Measurements from ENCODE around the gene UBE2V1. TPM values are rescaled to one million over a fixed set of nuclear protein-coding genes. Genes with fewer than 3 reads are reported as not detected.

The UBE2V1 gene
- total RNA-seq, 2 experiments from 2014 or later: 57.3 to 143 TPM

DNA sequence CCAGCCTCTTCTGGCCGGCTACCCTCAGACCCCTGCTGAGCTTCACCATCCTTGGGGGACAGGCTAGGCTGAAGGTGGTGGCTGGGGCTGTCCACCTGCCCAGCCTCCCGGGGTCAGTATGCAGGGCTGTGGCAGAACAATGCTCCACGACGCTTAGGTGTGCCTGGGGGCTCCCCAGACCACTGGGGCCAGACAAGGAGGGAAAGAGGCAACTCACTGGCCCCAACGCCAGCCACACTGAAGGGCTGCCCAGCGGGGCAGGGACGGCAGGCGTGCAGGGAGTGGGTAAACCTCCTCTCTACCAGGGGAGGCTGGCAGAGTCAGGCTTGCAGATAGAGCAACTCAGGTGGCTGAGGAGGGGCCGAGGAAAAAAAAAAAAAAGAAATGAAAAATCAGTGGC, 11.5 kb upstream of the UBE2V1 start:
- DNase-seq (ENCODE audit: low spot score): no peak
- Histone ChIP-seq H3K36me3 (ENCODE audit: insufficient read depth, low read length) (peaks cover 17% of the 10 kb centered on the region; the same call in 1 of the 2 replicates), H3K79me2 (ENCODE audit: insufficient read depth, low read depth, low read length) (no peaks in the 10 kb centered on the region), H2AFZ (ENCODE audit: low read length) (no peak overlapping the region), H3K4me3 (ENCODE audit: low read depth, low read length, poor library complexity, severe bottlenecking) (no peak overlapping the region), H3K4me1 (ENCODE audit: insufficient read depth, low read length, poor library complexity, severe bottlenecking) (no peaks in the 10 kb centered on the region), H3K4me2 (ENCODE audit: low read length) (no peak overlapping the region), H3K9me2 (ENCODE audit: insufficient read depth, low read length) (no peaks in the 10 kb centered on the region), H4K20me1 (ENCODE audit: insufficient read depth, low read length) (no peaks in the 10 kb centered on the region), H3K9me3 (ENCODE audit: low read length) (no peaks in the 10 kb centered on the region), H3K27ac (ENCODE audit: low read depth, low read length, poor library complexity, severe bottlenecking) (no peak overlapping the region)
- POLR2A ChIA-PET: interaction anchor here (0.8 kb wide), 1 partner anchor 9 kb away, joined by 4 read pairs; no protein-coding TSS in a partner anchor
- TF ChIP-seq, protein P1, sequence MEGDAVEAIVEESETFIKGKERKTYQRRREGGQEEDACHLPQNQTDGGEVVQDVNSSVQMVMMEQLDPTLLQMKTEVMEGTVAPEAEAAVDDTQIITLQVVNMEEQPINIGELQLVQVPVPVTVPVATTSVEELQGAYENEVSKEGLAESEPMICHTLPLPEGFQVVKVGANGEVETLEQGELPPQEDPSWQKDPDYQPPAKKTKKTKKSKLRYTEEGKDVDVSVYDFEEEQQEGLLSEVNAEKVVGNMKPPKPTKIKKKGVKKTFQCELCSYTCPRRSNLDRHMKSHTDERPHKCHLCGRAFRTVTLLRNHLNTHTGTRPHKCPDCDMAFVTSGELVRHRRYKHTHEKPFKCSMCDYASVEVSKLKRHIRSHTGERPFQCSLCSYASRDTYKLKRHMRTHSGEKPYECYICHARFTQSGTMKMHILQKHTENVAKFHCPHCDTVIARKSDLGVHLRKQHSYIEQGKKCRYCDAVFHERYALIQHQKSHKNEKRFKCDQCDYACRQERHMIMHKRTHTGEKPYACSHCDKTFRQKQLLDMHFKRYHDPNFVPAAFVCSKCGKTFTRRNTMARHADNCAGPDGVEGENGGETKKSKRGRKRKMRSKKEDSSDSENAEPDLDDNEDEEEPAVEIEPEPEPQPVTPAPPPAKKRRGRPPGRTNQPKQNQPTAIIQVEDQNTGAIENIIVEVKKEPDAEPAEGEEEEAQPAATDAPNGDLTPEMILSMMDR (conservative IDR thresholded peaks at IDR 0.05; ENCODE audit: low read length): no peak
- TF ChIP-seq EZH2phosphoT487 (IDR thresholded peaks at IDR 0.05; ENCODE audit: borderline replicate concordance, low read depth, low read length): no peak
- intact Hi-C loops (cut with micrococcal nuclease; ENCODE audit: unreplicated experiment): no loop called here
- no TSS peak for BruUV-seq (replicated peaks)
- CTCF ChIA-PET (ENCODE audit: unreplicated experiment): no interaction called here

DNA sequence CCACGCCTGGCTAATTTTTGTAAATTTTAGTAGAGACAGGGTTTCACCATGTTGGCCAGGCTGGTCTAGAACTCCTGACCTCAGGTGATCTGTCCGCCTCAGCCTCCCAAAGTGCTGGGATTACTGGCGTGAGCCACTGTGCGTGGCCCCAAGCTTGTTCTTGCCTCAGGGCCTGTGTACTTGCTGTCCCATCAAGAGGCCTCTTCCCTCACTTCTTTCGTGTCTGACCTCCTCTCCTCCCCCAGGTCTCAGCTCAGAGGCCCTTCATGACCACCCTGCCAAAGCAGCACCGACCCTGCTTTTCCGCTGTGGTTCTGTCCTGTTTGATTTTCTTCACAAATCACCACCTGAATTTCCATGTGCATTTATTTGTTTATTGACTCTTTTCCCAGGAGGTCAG, 10.5 kb upstream of the UBE2V1 start:
- ChIA-PET CTCF (ENCODE audit: unreplicated experiment) (no interaction called here), POLR2A (no interaction called here)
- no peak for DNase-seq (ENCODE audit: low spot score)
- Histone ChIP-seq H3K9me2 (ENCODE audit: insufficient read depth, low read length) (no peaks in the 10 kb centered on the region), H3K9me3 (ENCODE audit: low read length) (no peaks in the 10 kb centered on the region), H4K20me1 (ENCODE audit: insufficient read depth, low read length) (no peaks in the 10 kb centered on the region), H3K4me1 (ENCODE audit: insufficient read depth, low read length, poor library complexity, severe bottlenecking) (no peaks in the 10 kb centered on the region), H3K27ac (ENCODE audit: low read depth, low read length, poor library complexity, severe bottlenecking) (no peak overlapping the region), H3K4me2 (ENCODE audit: low read length) (no peak overlapping the region), H3K4me3 (ENCODE audit: low read depth, low read length, poor library complexity, severe bottlenecking) (no peak overlapping the region), H3K36me3 (ENCODE audit: insufficient read depth, low read length) (peaks cover 17% of the 10 kb centered on the region; the same call in 1 of the 2 replicates), H3K79me2 (ENCODE audit: insufficient read depth, low read depth, low read length) (no peaks in the 10 kb centered on the region), H2AFZ (ENCODE audit: low read length) (no peak overlapping the region)
- intact Hi-C loops (cut with micrococcal nuclease; ENCODE audit: unreplicated experiment): no loop called here
- BruUV-seq (replicated peaks): no TSS peak
- TF ChIP-seq, protein P1 (conservative IDR thresholded peaks at IDR 0.05; ENCODE audit: low read length): no peak
- TF ChIP-seq EZH2phosphoT487 (IDR thresholded peaks at IDR 0.05; ENCODE audit: borderline replicate concordance, low read depth, low read length): no peak

- Histone ChIP-seq H2AFZ (ENCODE audit: low read length) (no peak overlapping the region), H3K27ac (ENCODE audit: low read depth, low read length, poor library complexity, severe bottlenecking) (no peak overlapping the region), H3K4me3 (ENCODE audit: low read depth, low read length, poor library complexity, severe bottlenecking) (no peak overlapping the region), H4K20me1 (ENCODE audit: insufficient read depth, low read length) (no peaks in the 10 kb centered on the region), H3K4me2 (ENCODE audit: low read length) (no peak overlapping the region), H3K9me3 (ENCODE audit: low read length) (no peaks in the 10 kb centered on the region), H3K79me2 (ENCODE audit: insufficient read depth, low read depth, low read length) (no peaks in the 10 kb centered on the region), H3K4me1 (ENCODE audit: insufficient read depth, low read length, poor library complexity, severe bottlenecking) (no peaks in the 10 kb centered on the region), H3K36me3 (ENCODE audit: insufficient read depth, low read length) (peaks cover 16% of the 10 kb centered on the region; the same call in 1 of the 2 replicates), H3K9me2 (ENCODE audit: insufficient read depth, low read length) (no peaks in the 10 kb centered on the region)
- no peak for DNase-seq (ENCODE audit: low spot score)
- TF ChIP-seq, protein P1 (conservative IDR thresholded peaks at IDR 0.05; ENCODE audit: low read length): no peak
- no peak for TF ChIP-seq EZH2phosphoT487 (IDR thresholded peaks at IDR 0.05; ENCODE audit: borderline replicate concordance, low read depth, low read length)
- BruUV-seq (replicated peaks): no TSS peak
- ChIA-PET POLR2A (interaction anchor here (0.6 kb wide), 1 partner anchor 689 kb away, joined by 4 read pairs; no protein-coding TSS in a partner anchor), CTCF (ENCODE audit: unreplicated experiment) (no interaction called here)
- intact Hi-C loops (cut with micrococcal nuclease; ENCODE audit: unreplicated experiment): no loop called here
These were observed 9.8 kb upstream of the UBE2V1 start for GRCh38 chr20:50122763-50123162.
